Right lung (tissue), 5 donors: Measurements from ENCODE around the gene PTPRQ. TPM values are rescaled to one million over a fixed set of nuclear protein-coding genes. Genes with fewer than 3 reads are reported as not detected.
A peak's percentile ranks its signal among the peaks of the same experiment; 100 is the strongest.
"Not testable (repeated sequence)": the region's sequence is repeated elsewhere in the genome, so short reads cannot be mapped to it uniquely, and the experiment has no call there.

Source experiments
- DNase-seq, 2 donors: peaks; one replicate each; pipeline ENCODE4 v3.0.0-alpha.2; 2013
- polyA plus RNA-seq, 5 donors: library from polyadenylated mRNA; unstranded; fragments of 120-200 nt; gene quantifications; one replicate each; pipeline versions ENCODE4 v1.2.1 to v1.2.3, GENCODE V29; 2013; ENCODE audit warnings: inconsistent platforms in 1 of 5, low replicate concordance in 1 of 5; ENCODE audit not compliant: insufficient read length in 5 of 5, insufficient read depth in 1 of 5

Gene PTPRQ
- polyA plus RNA-seq, 5 donors: 2.6 to 9.3 (median 5.6) TPM

DNA sequence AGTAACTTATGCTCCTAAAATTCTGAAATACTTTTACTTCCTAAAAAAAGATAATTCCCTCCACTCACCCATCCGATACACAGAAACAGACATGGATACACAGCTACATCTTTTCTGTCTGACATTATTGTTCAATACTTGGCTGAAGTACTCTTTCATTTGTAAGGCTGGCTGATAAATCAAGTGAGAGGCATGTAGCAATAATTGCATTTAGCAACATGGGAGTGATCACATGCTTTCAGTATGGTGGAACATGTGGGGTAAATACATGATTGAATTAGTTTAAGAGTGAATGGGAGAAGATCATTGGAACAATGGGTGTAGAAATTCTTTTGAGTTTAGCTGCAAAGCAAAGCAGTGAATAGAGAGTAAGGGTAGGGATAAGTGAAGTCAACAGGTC is 25.6 kb downstream of the PTPRQ start:
- no peak for DNase-seq

DNA sequence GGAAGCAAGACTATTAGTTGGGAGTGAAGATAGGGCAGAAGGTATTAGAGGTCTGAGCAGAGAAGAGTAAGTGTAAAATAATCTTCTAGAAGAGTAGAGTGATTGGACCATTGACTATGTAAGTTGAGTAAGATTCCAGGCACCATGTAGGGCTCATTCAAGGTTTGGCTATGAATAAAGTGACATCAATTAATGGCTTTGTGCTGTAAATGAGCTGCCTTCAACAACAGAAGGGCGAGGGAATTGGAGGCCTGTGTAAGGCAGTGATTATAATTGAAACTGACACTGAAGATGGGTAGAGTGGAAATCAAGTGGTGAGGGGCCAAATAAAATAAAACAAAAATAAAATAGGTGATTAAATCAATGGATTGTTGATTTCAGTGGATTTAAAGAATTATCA is 26.4 kb downstream of the PTPRQ start:
- DNase-seq: no peak

DNA sequence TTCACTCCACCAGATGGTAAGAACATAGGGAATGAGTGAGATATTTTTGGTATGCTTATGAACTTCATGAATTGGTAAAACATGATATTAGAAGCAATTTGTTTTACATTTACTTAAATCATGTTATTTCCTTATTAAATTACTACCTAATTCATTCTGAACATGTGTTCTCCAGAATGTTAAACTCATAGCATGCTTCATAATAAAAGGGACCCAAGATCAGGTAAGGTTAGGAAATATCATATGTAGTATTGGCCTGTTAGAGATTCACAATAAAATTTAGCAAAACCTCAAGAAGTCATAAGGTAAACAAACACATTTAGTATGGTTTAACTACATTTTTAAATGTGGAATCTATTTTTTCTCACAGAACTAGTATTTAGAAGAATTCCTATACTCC is 28.2 kb downstream of the PTPRQ start:
- DNase-seq: no peak

DNA sequence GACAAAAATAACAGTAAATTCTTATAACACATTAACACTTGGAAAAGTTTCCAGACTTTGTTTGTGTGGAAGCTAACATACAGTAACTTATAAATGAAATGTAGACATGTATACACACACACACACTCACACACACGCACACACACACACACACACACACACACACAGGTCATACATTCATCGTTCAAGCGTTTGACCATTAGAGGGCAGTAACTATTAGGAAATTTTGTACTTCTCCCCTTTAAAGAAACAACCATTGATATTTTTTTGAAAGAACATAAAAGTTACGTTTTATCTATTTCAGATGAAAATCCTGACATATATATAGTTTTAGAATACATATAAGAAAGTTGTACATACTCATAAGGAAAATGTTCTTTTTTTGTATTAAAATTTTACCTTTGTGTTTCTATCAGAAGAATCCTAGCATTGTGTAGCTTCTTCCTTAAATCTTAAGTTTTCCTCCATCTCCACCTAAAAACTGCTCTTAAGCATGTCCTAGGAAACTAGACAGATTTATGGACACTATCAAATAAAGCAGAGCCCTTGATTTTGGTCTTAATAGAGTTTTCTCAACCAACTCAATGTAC is 29.0 kb downstream of the PTPRQ start:
- DNase-seq: peak; percentile 25 to 34

DNA sequence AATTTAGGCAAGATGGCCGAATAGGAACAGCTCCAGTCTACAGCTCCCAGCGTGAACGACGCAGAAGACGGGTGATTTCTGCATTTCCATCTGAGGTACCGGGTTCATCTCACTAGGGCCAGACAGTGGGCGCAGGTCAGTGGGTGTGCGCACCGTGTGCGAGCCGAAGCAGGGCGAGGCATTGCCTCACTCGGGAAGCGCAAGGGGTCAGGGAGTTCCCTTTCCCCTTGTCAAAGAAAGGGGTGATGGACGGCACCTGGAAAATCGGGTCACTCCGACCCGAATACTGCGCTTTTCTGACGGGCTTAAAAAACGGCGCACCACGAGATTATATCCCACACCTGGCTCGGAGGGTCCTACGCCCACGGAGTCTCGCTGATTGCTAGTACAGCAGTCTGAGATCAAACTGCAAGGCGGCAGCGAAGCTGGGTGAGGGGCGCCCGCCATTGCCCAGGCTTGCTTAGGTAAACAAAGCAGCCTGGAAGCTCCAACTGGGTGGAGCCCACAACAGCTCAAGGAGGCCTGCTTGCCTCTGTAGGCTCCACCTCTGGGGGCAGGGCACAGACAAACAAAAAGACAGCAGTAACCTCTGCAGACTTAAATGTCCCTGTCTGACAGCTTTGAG is 33.6 kb downstream of the PTPRQ start:
- DNase-seq: not testable (repeated sequence)

DNA sequence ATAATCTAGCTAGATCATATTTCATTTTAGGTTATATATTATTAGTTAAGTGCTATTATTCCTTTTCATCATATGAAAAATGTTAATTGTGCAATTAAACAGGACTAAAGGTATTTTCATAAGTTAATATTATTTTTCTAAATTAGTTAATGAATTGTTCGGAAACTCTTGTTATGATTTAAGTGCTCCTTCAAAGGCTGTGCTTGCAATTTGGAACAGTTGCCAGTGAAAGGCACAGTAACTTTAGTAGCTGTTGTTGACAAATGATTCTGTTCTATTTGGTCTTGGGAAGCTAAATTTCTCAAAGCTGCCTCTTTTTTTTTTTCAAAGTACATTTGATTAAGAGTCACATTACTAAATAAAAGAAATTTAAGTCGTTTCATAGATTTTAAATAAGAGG is 40.7 kb downstream of the PTPRQ start:
- DNase-seq: peak in 1 of 2 donors; percentile 17

DNA sequence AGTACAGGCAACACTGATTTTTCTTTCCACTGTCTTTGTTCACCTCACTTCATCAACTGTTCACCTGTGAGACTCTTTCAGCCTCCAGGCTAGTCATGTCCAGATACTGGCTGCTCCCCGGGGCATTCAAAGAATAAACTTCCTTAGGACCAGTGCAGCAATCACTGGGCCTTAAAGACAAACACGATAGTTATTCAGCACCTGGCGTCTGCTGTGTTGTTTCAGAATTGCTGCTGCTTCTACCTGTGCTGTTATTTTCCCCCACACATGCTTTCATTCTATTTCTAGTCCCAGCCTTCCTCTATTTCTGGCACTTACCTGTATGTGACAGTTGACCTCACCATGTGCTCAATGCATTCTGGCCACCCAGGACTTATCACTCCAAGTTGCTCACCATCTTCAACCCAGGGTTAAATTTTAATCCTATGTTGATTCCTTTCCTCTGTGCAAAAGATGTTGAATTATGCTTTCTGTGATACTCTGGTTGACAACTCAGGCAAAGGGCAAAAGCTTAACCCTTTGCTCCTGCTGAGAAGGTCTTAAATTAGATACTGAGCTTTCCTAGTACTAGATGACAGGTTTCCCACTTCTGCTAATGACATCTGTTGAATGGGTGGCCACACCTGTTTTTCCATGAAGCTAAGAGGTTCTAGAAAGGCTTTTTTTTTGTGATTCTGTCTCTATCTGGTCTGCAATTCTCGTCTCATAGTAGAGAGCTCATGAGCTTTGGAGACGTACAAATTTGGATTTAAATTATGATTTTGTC is 41.4 kb downstream of the PTPRQ start:
- no peak for DNase-seq

DNA sequence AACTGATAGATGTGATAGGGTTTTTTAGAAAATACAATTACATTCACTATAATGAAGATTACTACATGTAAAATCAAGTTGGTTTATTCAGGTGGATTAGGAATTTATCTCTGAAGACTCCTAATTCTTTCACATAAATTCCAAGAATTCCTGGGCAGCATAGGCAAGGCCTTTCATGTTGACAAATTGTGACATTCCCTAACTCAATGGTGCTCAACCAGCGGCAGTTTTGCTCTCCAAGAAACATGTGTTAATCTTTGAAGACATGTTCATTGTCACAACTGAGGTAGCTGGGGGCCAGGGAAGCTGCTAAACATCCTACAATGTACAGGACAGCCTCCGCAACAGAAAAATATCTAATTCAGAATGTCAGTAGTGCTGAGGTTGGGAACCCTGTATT is 46.3 kb downstream of the PTPRQ start:
- no peak for DNase-seq

DNA sequence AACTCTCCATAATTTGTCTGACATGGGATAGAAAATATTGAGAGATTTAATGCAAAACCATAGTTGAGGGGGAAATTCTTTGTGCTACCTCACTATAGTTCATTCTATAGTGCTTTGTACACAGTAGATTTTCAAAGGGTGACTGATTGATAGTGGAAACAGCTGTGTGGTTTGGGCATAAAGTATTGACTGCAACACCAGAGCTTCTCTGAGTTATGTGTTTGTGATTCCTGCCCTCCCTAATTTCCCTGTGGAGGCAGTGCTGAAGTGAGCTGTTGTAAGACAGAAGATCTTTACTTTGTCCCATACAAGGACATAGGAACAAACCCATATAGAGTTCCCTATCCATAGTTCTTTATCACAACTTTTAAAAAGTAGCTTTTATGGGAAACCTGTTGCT is 47.1 kb downstream of the PTPRQ start:
- no peak for DNase-seq

DNA sequence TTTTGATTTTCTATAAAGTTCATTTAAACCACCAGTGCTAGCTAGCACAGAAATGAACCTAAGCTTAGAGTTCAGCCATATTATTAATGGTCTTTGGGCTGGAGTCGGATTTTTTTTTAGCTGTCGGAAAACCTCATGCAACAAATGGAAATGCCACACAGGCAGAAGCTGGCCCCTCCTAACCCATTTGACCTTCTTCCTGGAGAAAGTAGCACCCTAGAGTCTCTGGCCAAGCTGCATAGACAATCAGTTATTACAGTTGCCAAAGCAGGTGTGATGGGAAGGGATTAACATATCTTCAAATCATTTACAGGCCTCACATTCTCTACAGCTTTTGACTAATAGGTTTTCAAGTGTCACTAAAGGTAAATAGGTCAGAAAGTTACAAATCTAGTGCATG is 49.4 kb downstream of the PTPRQ start:
- no peak for DNase-seq

DNA sequence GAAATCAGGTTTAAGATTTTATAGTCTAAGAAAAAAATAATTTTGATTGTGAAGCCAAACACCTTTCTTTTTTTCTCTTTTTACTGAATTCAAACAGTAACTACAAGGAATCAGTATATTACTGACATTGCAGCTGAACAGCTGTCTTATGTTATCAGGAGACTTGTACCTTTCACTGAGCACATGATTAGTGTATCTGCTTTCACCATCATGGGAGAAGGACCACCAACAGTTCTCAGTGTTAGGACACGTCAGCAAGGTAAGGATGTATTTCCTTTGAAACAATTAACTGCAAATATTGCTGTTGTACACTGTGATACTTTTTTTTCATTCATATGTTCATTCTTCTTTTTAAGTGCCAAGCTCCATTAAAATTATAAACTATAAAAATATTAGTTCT is 50.8 kb downstream of the PTPRQ start:
- DNase-seq: no peak

DNA sequence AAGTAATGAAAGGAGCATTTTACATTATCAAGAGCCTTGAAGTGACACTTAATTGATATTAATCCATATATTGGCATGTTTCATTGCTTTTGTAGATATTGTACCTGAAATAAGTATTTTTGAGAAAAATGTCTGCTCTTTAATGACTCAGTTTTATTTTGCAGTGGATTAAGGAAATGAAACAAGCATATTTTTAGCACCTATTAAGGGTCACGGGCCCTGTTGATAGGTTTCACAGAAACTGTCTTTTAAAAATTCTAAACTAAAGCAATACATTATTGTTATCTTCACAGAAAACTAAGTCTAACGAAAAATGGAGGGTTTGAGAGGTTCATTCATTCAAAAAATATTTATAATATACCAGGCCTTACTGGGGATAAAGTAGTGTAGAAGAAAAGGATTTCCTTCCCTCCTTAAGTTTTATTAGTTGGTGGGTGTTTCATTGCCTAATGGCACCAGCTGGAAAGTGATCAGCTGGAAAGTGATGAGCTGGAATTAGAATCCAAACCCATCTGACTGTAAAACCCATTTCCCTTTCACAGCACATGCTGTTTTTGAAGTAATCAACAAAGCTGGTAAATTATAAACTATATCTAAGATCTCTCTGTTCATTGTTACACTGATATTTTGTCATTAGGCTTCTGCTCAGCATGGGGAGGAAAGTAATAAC is 54.2 kb downstream of the PTPRQ start:
- DNase-seq: no peak

DNA sequence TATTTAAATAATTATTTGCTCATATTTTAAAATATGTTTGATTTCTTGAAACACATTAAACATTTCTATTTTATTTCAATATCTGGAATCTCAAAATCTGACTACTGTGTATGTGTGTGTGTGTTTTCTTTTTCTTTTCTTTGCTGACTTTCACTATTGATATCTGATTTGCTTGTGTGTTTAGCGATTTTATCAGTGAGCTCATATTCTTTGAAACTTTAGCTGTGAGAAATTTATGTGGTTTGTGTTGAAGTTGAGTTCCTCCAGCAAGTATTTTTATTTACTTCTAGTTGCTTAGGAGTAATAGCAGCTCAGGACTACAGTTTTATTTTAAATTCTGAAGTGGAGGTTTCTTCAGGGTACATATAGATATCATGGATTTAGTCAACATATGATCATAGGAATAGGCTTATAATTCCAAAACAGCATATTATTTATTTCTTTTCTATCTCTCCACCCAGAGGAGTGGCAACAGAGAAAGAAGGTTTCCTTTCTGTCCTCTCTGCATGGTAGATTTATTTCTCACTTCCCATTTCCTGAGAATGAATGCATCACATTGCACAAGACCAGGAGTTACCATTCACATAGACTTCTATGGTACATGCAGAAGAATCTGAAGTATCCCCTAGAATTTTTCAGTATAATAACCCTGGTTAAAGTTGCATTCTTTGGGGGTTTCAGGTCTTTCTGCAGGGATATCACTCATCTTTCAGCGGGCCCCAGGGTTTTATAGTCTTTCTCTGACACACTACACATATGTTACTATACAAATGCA is 60.5 kb downstream of the PTPRQ start:
- DNase-seq: no peak

DNA sequence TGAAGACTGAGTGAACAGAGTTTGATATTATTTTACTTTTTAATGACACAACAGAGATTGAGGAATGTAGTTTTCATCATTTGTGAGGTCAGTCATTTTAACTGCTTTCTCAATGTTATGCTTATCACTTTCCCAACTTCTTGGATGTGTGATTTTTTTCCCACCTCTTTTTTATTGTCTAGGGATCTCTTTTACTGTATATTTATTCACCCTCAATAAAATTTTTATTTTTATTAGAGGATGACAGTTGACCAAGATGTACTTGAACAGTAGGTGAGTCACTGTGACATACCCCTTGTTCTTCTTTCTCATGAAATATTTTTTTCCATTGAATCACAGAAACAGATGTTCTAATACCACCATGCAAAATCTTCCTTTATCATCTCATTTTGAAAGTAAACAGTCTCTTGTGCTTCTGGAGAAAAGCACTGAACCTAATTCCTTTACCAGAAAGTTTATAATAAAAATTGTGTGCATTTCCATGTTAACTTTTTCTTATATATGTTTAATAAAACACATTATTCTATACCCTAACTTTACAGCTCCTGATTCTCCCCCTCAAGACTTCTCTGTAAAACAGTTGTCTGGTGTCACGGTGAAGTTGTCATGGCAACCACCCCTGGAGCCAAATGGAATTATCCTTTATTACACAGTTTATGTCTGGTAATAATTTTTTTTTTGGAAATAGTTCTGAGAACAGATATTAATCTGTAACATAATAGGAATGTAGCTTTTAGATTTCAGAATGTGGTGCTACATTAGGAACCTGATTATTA is 65.9 kb downstream of the PTPRQ start:
- no peak for DNase-seq

DNA sequence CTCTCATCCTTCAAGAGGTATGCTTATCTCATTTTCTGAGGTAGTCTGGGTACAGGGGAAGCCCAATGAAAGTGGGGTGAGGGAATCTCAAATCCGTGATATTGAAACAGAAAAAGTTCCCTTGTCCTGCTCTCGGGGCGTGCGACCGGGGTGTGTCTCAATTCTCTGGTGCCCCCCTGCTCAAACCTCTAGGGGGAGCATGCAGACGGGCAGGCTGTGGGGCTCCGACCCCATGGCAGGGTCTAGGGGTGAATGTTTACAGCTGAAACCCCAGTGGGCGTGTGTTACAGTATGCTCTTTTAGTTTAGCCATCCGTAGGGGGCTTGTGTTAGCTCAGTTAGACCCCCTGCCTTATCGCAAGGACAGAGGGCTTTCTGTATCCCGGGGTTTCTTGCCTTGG is 68.7 kb downstream of the PTPRQ start:
- no peak for DNase-seq

DNA sequence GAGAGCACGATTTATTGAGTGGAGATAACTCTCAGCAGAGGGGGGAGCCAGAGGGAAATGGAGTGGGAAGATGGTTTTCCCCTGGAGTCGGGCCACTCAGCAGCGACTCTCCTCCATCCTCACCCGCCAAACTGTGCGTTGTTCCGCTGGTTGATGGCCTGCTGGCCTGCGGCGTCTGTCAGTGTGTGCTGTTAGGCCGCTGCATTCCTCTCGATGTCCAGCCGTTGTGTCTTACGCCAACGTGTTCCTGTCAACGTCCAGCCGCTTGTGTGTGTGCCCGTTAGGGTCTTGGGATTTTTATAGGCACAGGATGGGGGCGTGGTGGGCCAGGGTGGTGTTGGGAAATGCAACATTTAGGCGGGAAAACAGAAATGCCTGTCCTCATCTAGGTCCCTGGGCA is 69.2 kb downstream of the PTPRQ start:
- DNase-seq: no peak

DNA sequence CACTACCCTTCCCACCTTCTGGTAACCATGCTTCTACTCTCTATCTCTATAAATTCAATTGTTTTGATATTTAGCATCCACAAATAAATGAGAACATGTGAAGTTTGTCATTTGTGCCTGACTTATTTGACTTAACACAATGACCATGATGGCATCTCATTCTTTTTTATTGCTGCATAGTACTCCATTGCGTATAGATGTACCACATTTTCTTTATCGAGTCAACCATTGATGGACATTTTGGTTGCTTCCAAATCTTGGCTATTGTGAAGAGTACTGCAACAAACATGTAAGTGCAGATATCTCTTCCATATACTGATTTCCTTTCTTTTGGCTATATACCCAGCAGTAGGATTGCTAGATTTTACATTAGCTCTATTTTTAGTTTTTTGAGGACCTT is 73.6 kb downstream of the PTPRQ start:
- no peak for DNase-seq

DNA sequence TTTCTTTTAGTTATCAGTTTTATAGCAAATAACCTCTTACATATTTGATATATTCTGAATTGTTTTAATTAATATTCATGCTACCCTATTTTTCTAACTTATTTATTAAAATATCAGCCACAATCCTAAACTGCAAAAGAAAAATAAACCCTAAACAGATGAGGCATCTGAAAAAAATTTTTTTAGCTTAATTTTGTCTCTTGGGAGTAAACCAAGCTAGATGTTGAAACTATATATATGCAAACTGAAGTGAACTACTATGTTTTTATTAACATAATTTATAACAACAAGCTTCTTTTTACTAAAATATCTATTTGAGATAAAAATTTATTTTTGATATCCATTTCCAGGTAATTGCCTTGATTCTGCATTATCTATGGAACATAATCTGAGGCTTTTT is 87.6 kb downstream of the PTPRQ start:
- no peak for DNase-seq

DNA sequence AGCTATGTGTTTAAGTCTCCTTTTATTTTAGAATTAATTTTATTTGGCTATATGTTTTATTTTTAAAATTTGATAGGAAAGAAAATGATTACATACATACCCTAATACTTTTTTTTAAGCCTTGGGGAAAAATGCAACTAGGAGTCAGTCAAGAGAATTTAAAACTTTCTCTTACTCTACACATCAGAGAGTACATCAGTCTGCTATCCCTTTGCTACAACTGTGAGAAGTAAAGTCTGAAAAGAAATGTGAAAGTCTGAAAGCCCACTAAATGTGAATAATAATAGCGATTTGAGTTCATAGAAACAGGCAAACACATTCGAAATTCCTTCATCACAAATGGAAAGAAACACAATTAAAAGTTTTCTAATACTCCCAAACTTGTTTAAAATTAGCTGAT is 95.0 kb downstream of the PTPRQ start:
- DNase-seq: no peak

DNA sequence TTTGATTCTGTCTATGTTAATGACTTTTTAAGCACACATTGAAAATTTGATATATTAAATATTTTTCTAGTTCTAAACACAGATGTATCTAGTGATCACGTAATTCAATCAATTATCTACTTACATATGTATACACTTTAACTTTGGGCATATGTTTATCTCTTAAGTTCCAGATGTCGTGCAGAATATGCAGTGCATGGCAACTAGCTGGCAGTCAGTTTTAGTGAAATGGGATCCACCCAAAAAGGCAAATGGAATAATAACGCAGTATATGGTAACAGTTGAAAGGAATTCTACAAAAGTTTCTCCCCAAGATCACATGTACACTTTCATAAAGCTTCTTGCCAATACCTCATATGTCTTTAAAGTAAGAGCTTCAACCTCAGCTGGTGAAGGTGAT is 105.3 kb downstream of the PTPRQ start:
- DNase-seq: no peak

DNA sequence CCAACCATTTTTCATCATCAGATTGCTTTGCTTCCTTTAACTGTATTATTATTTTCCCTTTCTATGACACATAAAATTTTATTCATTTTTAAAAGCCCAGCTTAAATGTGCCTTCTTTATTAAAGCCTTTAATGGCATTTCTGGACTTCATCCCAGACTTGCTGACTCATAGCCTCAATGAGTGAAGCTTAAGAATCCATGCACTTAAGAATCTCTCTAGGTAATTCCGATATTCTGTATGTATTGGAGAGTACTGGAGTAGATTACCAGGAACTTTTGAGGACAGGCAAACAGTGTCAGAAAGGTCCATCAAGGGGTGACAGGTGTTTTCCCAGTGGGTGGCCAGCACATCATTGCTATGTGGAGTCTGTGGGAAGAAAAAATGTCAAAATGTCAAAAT is 107.9 kb downstream of the PTPRQ start:
- DNase-seq: no peak
